ENCODE data around the gene RARRES2. TPM values are rescaled to one million over a fixed set of nuclear protein-coding genes. Genes with fewer than 3 reads are reported as not detected.
A peak's percentile ranks its signal among the peaks of the same experiment; 100 is the strongest.

Gene RARRES2
- total and polyA plus RNA-seq, 8 donors = 133 to 233 (median 172) TPM

- Histone ChIP-seq H3K27me3 (no peaks in the 10 kb centered on the region), H3K9me3 (no peaks in the 10 kb centered on the region), H3K27ac (peak overlapping the region; percentile 84 to 92), H3K36me3 (peaks cover 0 to 20% of the 10 kb centered on the region in 2 donors), H3K4me1 (peaks cover 15 to 44% of the 10 kb centered on the region in 2 donors), H3K4me3 (no peak overlapping the region)
- intact Hi-C loops (cut with DNase I) = no loop called here
- TF ChIP-seq CTCF (IDR thresholded peaks at IDR 0.05) = no peak
- DNase-seq (no peak), ATAC-seq (peak; percentile 6)
Observed at GRCh38 chr7:150377635-150378034, 36.2 kb upstream of the RARRES2 start.

- Histone ChIP-seq H3K4me1 (peaks cover 15 to 46% of the 10 kb centered on the region in 2 donors), H3K36me3 (peaks cover 0 to 24% of the 10 kb centered on the region in 2 donors), H3K27ac (peak overlapping the region; percentile 84 to 92), H3K4me3 (no peak overlapping the region), H3K9me3 (no peaks in the 10 kb centered on the region), H3K27me3 (no peaks in the 10 kb centered on the region)
- intact Hi-C loops (cut with DNase I) = no loop called here
- no peak for TF ChIP-seq CTCF (IDR thresholded peaks at IDR 0.05)
- no peak for DNase-seq
- no peak for ATAC-seq
Observed at GRCh38 chr7:150377196-150377595, 35.8 kb upstream of the RARRES2 start.

- H3K9me3 ChIP-seq = no peaks in the 10 kb centered on the region
- peaks cover 0 to 30% of the 10 kb centered on the region in 2 donors for H3K36me3 ChIP-seq
- H3K27ac ChIP-seq = peak overlapping the region in 1 of 2 donors; percentile 84
- DNase-seq (no peak), ATAC-seq (no peak)
- intact Hi-C loops (cut with DNase I) = no loop called here
- TF ChIP-seq CTCF (IDR thresholded peaks at IDR 0.05) = no peak
- no peak overlapping the region for H3K4me3 ChIP-seq
- no peaks in the 10 kb centered on the region for H3K27me3 ChIP-seq
- peaks cover 15 to 47% of the 10 kb centered on the region in 2 donors for H3K4me1 ChIP-seq
Observed at GRCh38 chr7:150376560-150376959, 35.1 kb upstream of the RARRES2 start.

GRCh38 chr7:150375662-150376521 lies 34.5 kb upstream of the RARRES2 start:
- Histone ChIP-seq H3K36me3 (peaks cover 0 to 37% of the 10 kb centered on the region in 2 donors), H3K27ac (no peak overlapping the region), H3K4me3 (no peak overlapping the region), H3K27me3 (no peaks in the 10 kb centered on the region), H3K9me3 (no peaks in the 10 kb centered on the region), H3K4me1 (peaks cover 15 to 53% of the 10 kb centered on the region in 2 donors)
- no peak for TF ChIP-seq CTCF (IDR thresholded peaks at IDR 0.05)
- intact Hi-C loops (cut with DNase I) = no loop called here
- no peak for ATAC-seq
- DNase-seq = no peak

- peaks cover 0 to 41% of the 10 kb centered on the region in 2 donors for H3K36me3 ChIP-seq
- no peak overlapping the region for H3K4me3 ChIP-seq
- DNase-seq (no peak), ATAC-seq (no peak)
- no peaks in the 10 kb centered on the region for H3K27me3 ChIP-seq
- peaks cover 23 to 56% of the 10 kb centered on the region in 2 donors for H3K4me1 ChIP-seq
- intact Hi-C loops (cut with DNase I) = no loop called here
- no peak overlapping the region for H3K27ac ChIP-seq
- no peak for TF ChIP-seq CTCF (IDR thresholded peaks at IDR 0.05)
- H3K9me3 ChIP-seq = no peaks in the 10 kb centered on the region
Observed at GRCh38 chr7:150374472-150374871, 33.0 kb upstream of the RARRES2 start.
